Upper lobe of left lung (tissue), 4 donors: Measurements from ENCODE around the gene ADGRF1.

Source experiments
- CTCF ChIP-seq, 6 experiments: fragments of 450-650 bp in 4 of 6; fragments of 200-600 bp in 2 of 6; sonication (generic) in 2 of 6; IDR thresholded peaks; one replicate each; pipeline ENCODE4 v1.5.1; 2016 to 2019; ENCODE audit warnings: antibody characterized with exemption in 6 of 6
- EP300 ChIP-seq, 4 donors: sonication (generic); formaldehyde crosslinking; IDR thresholded peaks; one replicate each; pipeline ENCODE4 v1.5.1; 2017; ENCODE audit warnings: antibody characterized with exemption in 4 of 4, control low read depth in 2 of 4
- POLR2A ChIP-seq, 4 donors: fragments of 450-650 bp; IDR thresholded peaks; one replicate each; pipeline ENCODE4 v1.5.1; 2016 to 2017; ENCODE audit warnings: antibody characterized with exemption in 4 of 4, mild to moderate bottlenecking in 2 of 4
- POLR2AphosphoS5 ChIP-seq, 2 donors: sonication (generic); formaldehyde crosslinking; IDR thresholded peaks; one replicate each; pipeline ENCODE4 v1.5.1; 2017; ENCODE audit warnings: antibody characterized with exemption in 2 of 2

- TF ChIP-seq CTCF (IDR thresholded peaks at IDR 0.05) (no peak), EP300 (IDR thresholded peaks at IDR 0.05) (no peak), POLR2A (IDR thresholded peaks at IDR 0.05) (no peak), POLR2AphosphoS5 (IDR thresholded peaks at IDR 0.05) (no peak)
Measured at GRCh38 chr6:47047097-47047478, 5.0 kb upstream of the ADGRF1 start.
